Tibial nerve (tissue), 4 donors: Measurements from ENCODE around the gene FAM20A. TPM values are rescaled to one million over a fixed set of nuclear protein-coding genes. Genes with fewer than 3 reads are reported as not detected.

Source experiments
- DNase-seq, 2 donors: peaks; one replicate each; pipeline ENCODE4 v3.0.0-alpha.2; 2019; ENCODE audit warnings: low spot score in 2 of 2
- H3K27ac ChIP-seq, 4 donors: fragments of 200-600 bp; sonication (generic) in 3 of 4; one replicate each; pipeline ENCODE4 v1.5.1; 2017 to 2019; ENCODE audit warnings: mild to moderate bottlenecking in 1 of 4
- H3K27me3 ChIP-seq, 2 donors: fragments of 200-600 bp; sonication (generic) in 1 of 2; one replicate each; pipeline versions ENCODE4 v1.5.1 to v1.6.0; 2017 to 2019
- H3K36me3 ChIP-seq, 3 donors: fragments of 200-600 bp; sonication (generic); one replicate each; pipeline ENCODE4 v1.5.1; 2018 to 2019
- H3K4me1 ChIP-seq, 4 donors: fragments of 200-600 bp; sonication (generic) in 3 of 4; one replicate each; pipeline ENCODE4 v1.5.1; 2017 to 2019
- H3K4me3 ChIP-seq, 4 donors: fragments of 200-600 bp; sonication (generic) in 3 of 4; one replicate each; pipeline ENCODE4 v1.5.1; 2017 to 2019; ENCODE audit warnings: mild to moderate bottlenecking in 1 of 4, moderate library complexity in 1 of 4
- H3K9me3 ChIP-seq, 4 donors: fragments of 200-600 bp; sonication (generic) in 3 of 4; one replicate each; pipeline ENCODE4 v1.5.1; 2017 to 2019
- CTCF ChIP-seq, 5 experiments: fragments of 200-600 bp in 3 of 5; fragments of 450-650 bp in 2 of 5; sonication (generic) in 3 of 5; IDR thresholded peaks; one replicate each; pipeline ENCODE4 v1.5.1; 2016 to 2019; ENCODE audit warnings: antibody characterized with exemption in 5 of 5, mild to moderate bottlenecking in 3 of 5, moderate library complexity in 2 of 5
- EP300 ChIP-seq, 2 donors: sonication (generic); formaldehyde crosslinking; IDR thresholded peaks; one replicate each; pipeline ENCODE4 v1.6.1; 2017; ENCODE audit warnings: antibody characterized with exemption in 2 of 2, mild to moderate bottlenecking in 1 of 2
- POLR2A ChIP-seq, 2 donors: fragments of 450-650 bp; IDR thresholded peaks; one replicate each; pipeline ENCODE4 v1.6.1; 2017; ENCODE audit warnings: antibody characterized with exemption in 2 of 2, mild to moderate bottlenecking in 2 of 2, moderate library complexity in 2 of 2
- WGBS, 2 donors: methylation state at CpG; one replicate each; pipeline ENCODE4 v1.1.5; 2018; 5-methylcytosine and 5-hydroxymethylcytosine counted together
- total RNA-seq, 4 donors: library from RNA; depleted of rRNA; stranded (reverse); fragments of >200 nt; gene quantifications; one replicate each; pipeline ENCODE4 v1.1.0, GENCODE V29; 2016

The FAM20A gene
- total RNA-seq, 4 donors from 2014 or later = 9.4 to 104 (median 25.7) TPM

- WGBS, 2 donors = 73 to 85% methylated on average over 1 of the region's 1 CpG
- TF ChIP-seq POLR2A (IDR thresholded peaks at IDR 0.05) (no peak), CTCF (IDR thresholded peaks at IDR 0.05) (no peak), EP300 (IDR thresholded peaks at IDR 0.05) (no peak)
Measured at GRCh38 chr17:68624381-68624780, 23.2 kb upstream of the FAM20A start.

GRCh38 chr17:68623811-68624210, 22.6 kb upstream of the FAM20A start:
- no peak for TF ChIP-seq CTCF (IDR thresholded peaks at IDR 0.05)
- TF ChIP-seq POLR2A (IDR thresholded peaks at IDR 0.05) = no peak
- no peak for TF ChIP-seq EP300 (IDR thresholded peaks at IDR 0.05)
- no peak for DNase-seq
- Histone ChIP-seq H3K36me3 (no peaks in the 10 kb centered on the region), H3K4me1 (peaks cover 0 to 10% (median 4%) of the 10 kb centered on the region in 4 donors), H3K27me3 (no peaks in the 10 kb centered on the region), H3K4me3 (no peak overlapping the region), H3K27ac (no peak overlapping the region), H3K9me3 (no peaks in the 10 kb centered on the region)
- 80% methylated on average over 7 of the region's 7 CpGs for WGBS, 2 donors

More at GRCh38 chr17:68624381-68624780, 23.2 kb upstream of the FAM20A start:
- Histone ChIP-seq H3K4me3 (no peak overlapping the region), H3K27ac (no peak overlapping the region), H3K9me3 (no peaks in the 10 kb centered on the region), H3K4me1 (peaks cover 0 to 10% (median 4%) of the 10 kb centered on the region in 4 donors), H3K27me3 (no peaks in the 10 kb centered on the region), H3K36me3 (no peaks in the 10 kb centered on the region)
- DNase-seq = no peak

GRCh38 chr17:68622423-68622822, 21.3 kb upstream of the FAM20A start:
- Histone ChIP-seq H3K9me3 (no peaks in the 10 kb centered on the region), H3K4me1 (peaks cover 0 to under 1% (median 0%) of the 10 kb centered on the region in 4 donors), H3K27ac (no peak overlapping the region), H3K4me3 (no peak overlapping the region), H3K36me3 (no peaks in the 10 kb centered on the region), H3K27me3 (no peaks in the 10 kb centered on the region)
- no peak for DNase-seq
- no peak for TF ChIP-seq POLR2A (IDR thresholded peaks at IDR 0.05)
- no peak for TF ChIP-seq EP300 (IDR thresholded peaks at IDR 0.05)
- TF ChIP-seq CTCF (IDR thresholded peaks at IDR 0.05) = no peak

- no peaks in the 10 kb centered on the region for H3K36me3 ChIP-seq
- TF ChIP-seq EP300 (IDR thresholded peaks at IDR 0.05) = no peak
- TF ChIP-seq CTCF (IDR thresholded peaks at IDR 0.05) = no peak
- TF ChIP-seq POLR2A (IDR thresholded peaks at IDR 0.05) = no peak
- WGBS, 2 donors = 67 to 68% methylated on average over 2 of the region's 2 CpGs
- H3K9me3 ChIP-seq = no peaks in the 10 kb centered on the region
- no peak for DNase-seq
- no peak overlapping the region for H3K4me3 ChIP-seq
- no peaks in the 10 kb centered on the region for H3K27me3 ChIP-seq
- H3K4me1 ChIP-seq = no peaks in the 10 kb centered on the region
- no peak overlapping the region for H3K27ac ChIP-seq
Measured at GRCh38 chr17:68621065-68621464, 19.9 kb upstream of the FAM20A start.

- TF ChIP-seq CTCF (IDR thresholded peaks at IDR 0.05) (no peak), EP300 (IDR thresholded peaks at IDR 0.05) (no peak), POLR2A (IDR thresholded peaks at IDR 0.05) (no peak)
- Histone ChIP-seq H3K36me3 (no peaks in the 10 kb centered on the region), H3K4me1 (no peaks in the 10 kb centered on the region), H3K27ac (no peak overlapping the region), H3K9me3 (no peaks in the 10 kb centered on the region), H3K27me3 (no peaks in the 10 kb centered on the region), H3K4me3 (no peak overlapping the region)
- DNase-seq = no peak
Measured at GRCh38 chr17:68616334-68616733, 15.2 kb upstream of the FAM20A start.
